Measurements from ENCODE around the gene SCEL.

SCEL gene, protein sequence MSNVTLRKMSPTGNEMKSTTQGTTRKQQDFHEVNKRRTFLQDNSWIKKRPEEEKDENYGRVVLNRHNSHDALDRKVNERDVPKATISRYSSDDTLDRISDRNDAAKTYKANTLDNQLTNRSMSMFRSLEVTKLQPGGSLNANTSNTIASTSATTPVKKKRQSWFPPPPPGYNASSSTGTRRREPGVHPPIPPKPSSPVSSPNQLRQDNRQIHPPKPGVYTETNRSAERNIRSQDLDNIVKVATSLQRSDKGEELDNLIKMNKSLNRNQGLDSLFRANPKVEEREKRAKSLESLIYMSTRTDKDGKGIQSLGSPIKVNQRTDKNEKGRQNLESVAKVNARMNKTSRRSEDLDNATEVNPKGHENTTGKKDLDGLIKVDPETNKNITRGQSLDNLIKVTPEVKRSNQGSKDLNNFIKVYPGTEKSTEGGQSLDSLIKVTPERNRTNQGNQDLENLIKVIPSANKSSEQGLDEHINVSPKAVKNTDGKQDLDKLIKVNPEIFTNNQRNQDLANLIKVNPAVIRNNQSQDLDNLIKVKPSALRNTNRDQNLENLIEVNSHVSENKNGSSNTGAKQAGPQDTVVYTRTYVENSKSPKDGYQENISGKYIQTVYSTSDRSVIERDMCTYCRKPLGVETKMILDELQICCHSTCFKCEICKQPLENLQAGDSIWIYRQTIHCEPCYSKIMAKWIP

DNA sequence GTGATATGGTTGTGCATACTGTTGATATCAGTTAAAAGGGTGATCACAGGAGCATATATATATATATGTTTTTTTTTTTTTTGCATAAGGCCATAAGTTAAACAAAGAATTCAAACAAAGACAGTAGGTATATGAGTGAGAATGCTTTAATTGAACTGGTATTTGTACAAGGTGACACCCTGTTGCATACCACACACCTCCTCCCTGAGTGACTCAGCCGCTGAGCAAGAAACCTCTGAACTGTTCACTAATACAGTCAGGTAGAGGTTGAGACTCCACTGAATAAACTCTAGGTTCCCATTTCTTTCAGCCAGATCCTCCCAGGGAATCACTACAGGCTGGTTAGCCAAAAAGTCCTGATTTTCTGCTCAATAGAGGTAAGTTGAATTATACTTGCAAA is at the start of gene SCEL:
Gene SCEL, plus strand, starts transcription at position 259 of the 400 bp plus-strand sequence. CDS start 20,170 bp downstream, outside the sequence.
- peaks cover 6% of the 10 kb centered on the region; the same call in 1 of the 2 replicates for H3K4me1 ChIP-seq (ENCODE audit: low read length)
- H4K20me1 ChIP-seq (ENCODE audit: insufficient read depth, low read length) = no peaks in the 10 kb centered on the region
- H3K27me3 ChIP-seq (ENCODE audit: low read depth, low read length) = peaks cover 47% of the 10 kb centered on the region
- H3K9me3 ChIP-seq (ENCODE audit: insufficient read depth, low read length) = no peaks in the 10 kb centered on the region
- TF ChIP-seq EZH2phosphoT487 (IDR thresholded peaks at IDR 0.05; ENCODE audit: low read depth) = no peak
- TF ChIP-seq, protein P1, sequence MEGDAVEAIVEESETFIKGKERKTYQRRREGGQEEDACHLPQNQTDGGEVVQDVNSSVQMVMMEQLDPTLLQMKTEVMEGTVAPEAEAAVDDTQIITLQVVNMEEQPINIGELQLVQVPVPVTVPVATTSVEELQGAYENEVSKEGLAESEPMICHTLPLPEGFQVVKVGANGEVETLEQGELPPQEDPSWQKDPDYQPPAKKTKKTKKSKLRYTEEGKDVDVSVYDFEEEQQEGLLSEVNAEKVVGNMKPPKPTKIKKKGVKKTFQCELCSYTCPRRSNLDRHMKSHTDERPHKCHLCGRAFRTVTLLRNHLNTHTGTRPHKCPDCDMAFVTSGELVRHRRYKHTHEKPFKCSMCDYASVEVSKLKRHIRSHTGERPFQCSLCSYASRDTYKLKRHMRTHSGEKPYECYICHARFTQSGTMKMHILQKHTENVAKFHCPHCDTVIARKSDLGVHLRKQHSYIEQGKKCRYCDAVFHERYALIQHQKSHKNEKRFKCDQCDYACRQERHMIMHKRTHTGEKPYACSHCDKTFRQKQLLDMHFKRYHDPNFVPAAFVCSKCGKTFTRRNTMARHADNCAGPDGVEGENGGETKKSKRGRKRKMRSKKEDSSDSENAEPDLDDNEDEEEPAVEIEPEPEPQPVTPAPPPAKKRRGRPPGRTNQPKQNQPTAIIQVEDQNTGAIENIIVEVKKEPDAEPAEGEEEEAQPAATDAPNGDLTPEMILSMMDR (IDR thresholded peaks at IDR 0.05; ENCODE audit: low read depth, low read length) = no peak
- no peak within 1 kb of the TSS for H3K4me3 ChIP-seq (ENCODE audit: low read length)
- no peaks in the 10 kb centered on the region for H3K79me2 ChIP-seq (ENCODE audit: low read length)
- H3K27ac ChIP-seq (ENCODE audit: low read length) = no peak within 1 kb of the TSS
- H3K36me3 ChIP-seq (replicated peaks; ENCODE audit: low read depth, low read length) = no peaks in the 10 kb centered on the region
- no peak within 1 kb of the TSS for H3K9ac ChIP-seq (ENCODE audit: low read length)
- H3K4me2 ChIP-seq (ENCODE audit: low read length) = no peak within 1 kb of the TSS
- H2AFZ ChIP-seq (ENCODE audit: low read depth, low read length) = no peak within 1 kb of the TSS

DNA sequence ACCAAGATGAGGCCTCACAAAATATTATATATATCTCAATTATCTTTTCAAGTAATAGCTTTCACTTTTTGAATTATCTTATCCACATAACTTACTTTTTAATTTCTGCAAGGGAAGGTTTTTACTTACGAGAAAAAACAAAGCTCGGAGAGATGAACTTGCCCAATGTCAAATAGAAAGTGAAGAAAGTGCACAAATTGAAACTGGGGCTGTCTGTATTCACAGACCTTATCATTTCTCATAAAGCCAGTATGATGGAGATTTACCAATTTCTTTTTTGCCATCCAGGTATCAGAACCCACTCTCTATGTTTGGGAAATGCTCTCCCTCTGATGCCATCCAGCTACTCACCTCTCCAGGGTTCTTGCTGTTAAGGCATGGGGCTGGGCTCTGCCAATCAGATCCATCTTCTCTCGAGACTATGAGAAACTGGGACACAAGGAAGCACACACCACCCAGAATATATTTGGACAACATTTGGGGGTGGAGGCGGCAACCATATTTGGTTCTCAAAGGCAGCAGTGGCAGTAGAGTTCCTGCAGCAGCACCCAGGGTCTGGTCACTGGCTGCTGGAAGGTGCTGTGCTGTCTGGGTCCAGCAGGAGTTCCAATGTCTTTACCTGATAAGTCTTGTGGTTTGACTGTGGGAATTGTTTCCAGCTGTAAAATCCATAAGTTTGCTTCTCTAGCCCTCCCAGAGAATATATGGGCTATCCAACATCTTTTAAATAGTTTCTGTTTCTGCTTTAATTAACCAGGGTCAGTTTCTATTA is 45.8 kb upstream of the SCEL start:
- Histone ChIP-seq H3K9me3 (ENCODE audit: insufficient read depth, low read length) (no peaks in the 10 kb centered on the region), H3K27me3 (ENCODE audit: low read depth, low read length) (peaks cover 13% of the 10 kb centered on the region), H4K20me1 (ENCODE audit: insufficient read depth, low read length) (no peaks in the 10 kb centered on the region), H3K36me3 (replicated peaks; ENCODE audit: low read depth, low read length) (no peaks in the 10 kb centered on the region), H3K4me1 (ENCODE audit: low read length) (peaks cover 11% of the 10 kb centered on the region), H2AFZ (ENCODE audit: low read depth, low read length) (peak overlapping the region; percentile 32; the same call in 1 of the 2 replicates), H3K79me2 (ENCODE audit: low read length) (no peaks in the 10 kb centered on the region), H3K9ac (ENCODE audit: low read length) (no peak overlapping the region), H3K4me3 (ENCODE audit: low read length) (no peak overlapping the region), H3K4me2 (ENCODE audit: low read length) (peak overlapping the region; percentile 50), H3K27ac (ENCODE audit: low read length) (no peak overlapping the region)
- no peak for TF ChIP-seq EZH2phosphoT487 (IDR thresholded peaks at IDR 0.05; ENCODE audit: low read depth)
- TF ChIP-seq, protein P1 (IDR thresholded peaks at IDR 0.05; ENCODE audit: low read depth, low read length) = no peak

DNA sequence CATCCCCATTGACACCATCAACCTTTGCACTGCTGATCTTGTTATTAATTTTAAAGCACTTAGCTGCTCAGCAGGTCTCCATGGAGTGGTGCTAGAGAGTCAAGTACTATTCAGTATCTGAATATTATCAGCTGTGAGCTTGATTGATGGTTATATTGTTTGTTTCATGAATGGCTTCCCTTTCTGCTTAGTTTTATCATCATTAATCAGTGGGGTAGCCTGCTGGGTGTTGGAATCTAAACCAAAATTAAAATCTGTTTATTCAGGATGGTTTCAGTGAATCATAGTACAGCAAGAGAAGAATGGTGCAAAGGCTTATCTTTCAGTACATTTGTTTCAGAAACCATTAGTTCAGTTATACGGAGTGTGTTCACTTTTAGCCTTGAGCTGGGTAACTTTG is 42.5 kb upstream of the SCEL start:
- Histone ChIP-seq H3K36me3 (replicated peaks; ENCODE audit: low read depth, low read length) (no peaks in the 10 kb centered on the region), H3K9ac (ENCODE audit: low read length) (no peak overlapping the region), H3K9me3 (ENCODE audit: insufficient read depth, low read length) (no peaks in the 10 kb centered on the region), H3K4me2 (ENCODE audit: low read length) (no peak overlapping the region), H2AFZ (ENCODE audit: low read depth, low read length) (no peak overlapping the region), H3K79me2 (ENCODE audit: low read length) (no peaks in the 10 kb centered on the region), H3K4me1 (ENCODE audit: low read length) (peaks cover 11% of the 10 kb centered on the region), H3K27me3 (ENCODE audit: low read depth, low read length) (peaks cover 33% of the 10 kb centered on the region), H4K20me1 (ENCODE audit: insufficient read depth, low read length) (no peaks in the 10 kb centered on the region), H3K4me3 (ENCODE audit: low read length) (no peak overlapping the region), H3K27ac (ENCODE audit: low read length) (no peak overlapping the region)
- TF ChIP-seq, protein P1 (IDR thresholded peaks at IDR 0.05; ENCODE audit: low read depth, low read length) = peak; percentile 94
- TF ChIP-seq EZH2phosphoT487 (IDR thresholded peaks at IDR 0.05; ENCODE audit: low read depth) = no peak

Data from OCI-LY3 (cell line).